OCI-LY1 (cell line): ENCODE results near the gene EEIG1.
A peak's percentile ranks its signal among the peaks of the same experiment; 100 is the strongest.

Experiments used
- H2AFZ ChIP-seq: fragments of 200-600 bp; sonication (generic), shearing (Covaris generic); 2 replicates; pipeline ENCODE4 v1.6.0; 2014; ENCODE audit warnings: antibody characterized with exemption, mild to moderate bottlenecking, low read length
- H3F3A ChIP-seq: fragments of 200-600 bp; sonication (generic), shearing (Covaris generic); 2 replicates; pipeline ENCODE4 v1.6.0; 2014; ENCODE audit warnings: mild to moderate bottlenecking, antibody characterized with exemption, low read length, moderate library complexity; ENCODE audit not compliant: insufficient read depth
- H3K27ac ChIP-seq: fragments of 200-600 bp; sonication (generic); 2 replicates; pipeline ENCODE4 v1.5.1; 2014; ENCODE audit warnings: low read length, mixed run types, mild to moderate bottlenecking, low read depth; ENCODE audit not compliant: poor library complexity, severe bottlenecking
- H3K27me3 ChIP-seq: fragments of 200-600 bp; sonication (generic); 2 replicates; pipeline ENCODE4 v1.6.0; 2014; ENCODE audit warnings: antibody characterized with exemption, mild to moderate bottlenecking, low read length, moderate library complexity; ENCODE audit not compliant: insufficient read depth
- H3K36me3 ChIP-seq: fragments of 200-600 bp; sonication (generic); 2 replicates; pipeline ENCODE4 v1.6.1; 2014; ENCODE audit warnings: mild to moderate bottlenecking, antibody characterized with exemption, low read length, moderate library complexity, mixed read lengths; ENCODE audit not compliant: insufficient read depth
- H3K4me1 ChIP-seq: fragments of 200-600 bp; sonication (generic); 2 replicates; pipeline ENCODE4 v1.5.1; 2014; ENCODE audit warnings: mild to moderate bottlenecking, low read length, moderate library complexity; ENCODE audit not compliant: insufficient read depth, severe bottlenecking
- H3K4me2 ChIP-seq: fragments of 200-600 bp; sonication (generic), shearing (Covaris generic); 2 replicates; pipeline ENCODE4 v1.6.1; 2014; ENCODE audit warnings: low read length
- H3K4me3 ChIP-seq: fragments of 200-600 bp; sonication (generic); 2 replicates; pipeline ENCODE4 v1.5.1; 2014; ENCODE audit warnings: low read length, low read depth, mild to moderate bottlenecking, mixed read lengths; ENCODE audit not compliant: poor library complexity, severe bottlenecking
- H3K79me2 ChIP-seq: fragments of 200-600 bp; shearing (Covaris generic); 2 replicates; pipeline ENCODE4 v1.6.1; 2016; ENCODE audit warnings: mixed run types, low read length, mixed read lengths; ENCODE audit not compliant: insufficient read depth
- H3K9ac ChIP-seq: fragments of 200-600 bp; sonication (generic), shearing (Covaris generic); 2 replicates; pipeline ENCODE4 v1.6.1; 2014; ENCODE audit warnings: mild to moderate bottlenecking, low read length, mixed read lengths
- H3K9me2 ChIP-seq: fragments of 200-600 bp; sonication (generic), shearing (Covaris generic); 2 replicates; pipeline ENCODE4 v1.6.1; 2014; ENCODE audit warnings: low read depth, mild to moderate bottlenecking, low read length, mixed read lengths
- H3K9me3 ChIP-seq: fragments of 200-600 bp; shearing (Covaris generic); 2 replicates; pipeline ENCODE4 v1.6.1; 2014; ENCODE audit warnings: low read length, mixed read lengths
- H4K20me1 ChIP-seq: fragments of 200-600 bp; sonication (generic), shearing (Covaris generic); 2 replicates; pipeline ENCODE4 v1.6.0; 2016; ENCODE audit warnings: mild to moderate bottlenecking, low read length; ENCODE audit not compliant: insufficient read depth
- CTCF ChIP-seq: fragments of 200-600 bp; sonication (generic), shearing (Covaris generic); IDR thresholded peaks from 2 replicates; pipeline ENCODE4 v1.5.1; 2017; ENCODE audit warnings: mild to moderate bottlenecking, antibody characterized with exemption, low read length, moderate library complexity, mixed read lengths
- EZH2 ChIP-seq: fragments of 200-600 bp; sonication (generic), shearing (Covaris generic); IDR thresholded peaks from 2 replicates; pipeline ENCODE4 v1.8.0; 2017; ENCODE audit warnings: borderline replicate concordance, mixed run types, mild to moderate bottlenecking, antibody characterized with exemption, low read length, moderate library complexity, mixed read lengths

Gene EEIG1

GRCh38 chr9:127960410-127961154 lies 20.2 kb downstream of the EEIG1 start:
- peaks cover 25% of the 10 kb centered on the region for H3K36me3 ChIP-seq
- H3K79me2 ChIP-seq = peaks cover 71% of the 10 kb centered on the region
- H3K4me1 ChIP-seq = peaks cover 33% of the 10 kb centered on the region
- no peaks in the 10 kb centered on the region for H3K9me2 ChIP-seq
- no peak overlapping the region for H3K4me3 ChIP-seq
- peak overlapping the region; percentile 26 for H3K27ac ChIP-seq
- no peak overlapping the region for H3K9ac ChIP-seq
- H4K20me1 ChIP-seq = no peaks in the 10 kb centered on the region
- no peaks in the 10 kb centered on the region for H3K9me3 ChIP-seq
- no peak overlapping the region for H2AFZ ChIP-seq
- TF ChIP-seq CTCF = no peak
- TF ChIP-seq EZH2 = no peak
- H3K27me3 ChIP-seq = no peaks in the 10 kb centered on the region
- H3K4me2 ChIP-seq = no peak overlapping the region
- no peaks in the 10 kb centered on the region for H3F3A ChIP-seq

- Histone ChIP-seq H3K9ac (no peak overlapping the region), H3K79me2 (peaks cover 66% of the 10 kb centered on the region), H3F3A (no peaks in the 10 kb centered on the region)
Observed at GRCh38 chr9:127959841-127960409, 20.9 kb downstream of the EEIG1 start.

GRCh38 chr9:127959398-127959797 lies 21.4 kb downstream of the EEIG1 start:
- Histone ChIP-seq H3K9me2 (no peaks in the 10 kb centered on the region), H3K4me2 (no peak overlapping the region), H3K4me1 (peaks cover 34% of the 10 kb centered on the region), H3K9ac (no peak overlapping the region), H3K79me2 (peaks cover 67% of the 10 kb centered on the region), H3K27ac (no peak overlapping the region), H3F3A (no peaks in the 10 kb centered on the region), H3K9me3 (no peaks in the 10 kb centered on the region), H4K20me1 (no peaks in the 10 kb centered on the region), H2AFZ (no peak overlapping the region), H3K27me3 (no peaks in the 10 kb centered on the region), H3K4me3 (no peak overlapping the region), H3K36me3 (peaks cover 25% of the 10 kb centered on the region)
- TF ChIP-seq CTCF = no peak
- TF ChIP-seq EZH2 = no peak

More at GRCh38 chr9:127959841-127960409, 20.9 kb downstream of the EEIG1 start:
- Histone ChIP-seq H3K27ac (peak overlapping the region; percentile 26), H3K36me3 (peaks cover 25% of the 10 kb centered on the region), H3K4me1 (peaks cover 33% of the 10 kb centered on the region), H3K9me2 (no peaks in the 10 kb centered on the region), H3K9me3 (no peaks in the 10 kb centered on the region), H3K27me3 (no peaks in the 10 kb centered on the region), H2AFZ (no peak overlapping the region), H3K4me3 (no peak overlapping the region), H4K20me1 (no peaks in the 10 kb centered on the region), H3K4me2 (no peak overlapping the region)
- no peak for TF ChIP-seq CTCF
- TF ChIP-seq EZH2 = no peak
